GM23338 (cell line): ENCODE results near the gene RAB3GAP1. TPM values are rescaled to one million over a fixed set of nuclear protein-coding genes. Genes with fewer than 3 reads are reported as not detected.

Experiments used
- ATAC-seq: fragments of 200-7000 bp; cut with Tn5 transposase; 3 replicates; pipeline ENCODE4 v1.9.1; 2020
- DNase-seq: peaks from one replicate; pipeline ENCODE4 v3.0.0-alpha.2; 2015; ENCODE audit warnings: low spot score
- H2AFZ ChIP-seq: fragments of 200-600 bp; sonication (generic); 2 replicates; pipeline ENCODE4 v1.8.0; 2016; ENCODE audit warnings: antibody characterized with exemption, mild to moderate bottlenecking, moderate library complexity
- H3F3A ChIP-seq: fragments of 200-600 bp; sonication (generic); replicated peaks from 2 replicates; pipeline ENCODE4 v1.8.0; 2017; ENCODE audit warnings: antibody characterized with exemption, mixed run types, low read depth
- H3K27ac ChIP-seq: fragments of 200-600 bp; sonication (generic); 2 replicates; pipeline ENCODE4 v1.6.1; 2016; ENCODE audit warnings: low read depth
- H3K27me3 ChIP-seq: fragments of 200-600 bp; sonication (generic); 2 replicates; pipeline ENCODE4 v1.8.0; 2016; ENCODE audit warnings: mild to moderate bottlenecking, mixed run types, moderate library complexity; ENCODE audit not compliant: insufficient read depth
- H3K36me3 ChIP-seq: fragments of 200-600 bp; sonication (generic); 2 replicates; pipeline ENCODE4 v1.8.0; 2016; ENCODE audit warnings: mild to moderate bottlenecking; ENCODE audit not compliant: insufficient read depth
- H3K4me1 ChIP-seq: fragments of 200-600 bp; sonication (generic); 2 replicates; pipeline ENCODE4 v1.8.0; 2016; ENCODE audit warnings: mild to moderate bottlenecking, moderate library complexity; ENCODE audit not compliant: insufficient read depth
- H3K4me2 ChIP-seq: fragments of 200-600 bp; sonication (generic); 2 replicates; pipeline ENCODE4 v1.7.1; 2017; ENCODE audit warnings: mixed run types
- H3K4me3 ChIP-seq: fragments of 200-600 bp; sonication (generic); 2 replicates; pipeline ENCODE4 v1.6.1; 2016; ENCODE audit warnings: mixed run types
- H3K79me2 ChIP-seq: fragments of 200-600 bp; sonication (generic); replicated peaks from 2 replicates; pipeline ENCODE4 v1.8.0; 2017; ENCODE audit warnings: mild to moderate bottlenecking; ENCODE audit not compliant: insufficient read depth
- H3K9me2 ChIP-seq: fragments of 200-600 bp; sonication (generic); 2 replicates; pipeline ENCODE4 v1.8.0; 2017; ENCODE audit not compliant: insufficient read depth
- H4K20me1 ChIP-seq: fragments of 200-600 bp; sonication (generic); replicated peaks from 2 replicates; pipeline ENCODE4 v1.8.0; 2017; ENCODE audit warnings: mild to moderate bottlenecking; ENCODE audit not compliant: insufficient read depth
- H3K27ac Mint-ChIP-seq: 2 replicates; pipeline ENCODE4 v1.8.0; 2020; ENCODE audit warnings: inconsistent platforms, mild to moderate bottlenecking, moderate library complexity, mixed read lengths
- H3K27me3 Mint-ChIP-seq: 3 replicates; pipeline ENCODE4 v1.8.0; 2022; ENCODE audit warnings: low read depth, mild to moderate bottlenecking, moderate library complexity, mixed read lengths, inconsistent platforms; ENCODE audit not compliant: insufficient read depth, poor library complexity
- H3K36me3 Mint-ChIP-seq: 3 replicates; pipeline ENCODE4 v1.8.0; 2021; ENCODE audit warnings: low read depth, mild to moderate bottlenecking, inconsistent platforms, moderate library complexity, mixed read lengths
- H3K4me1 Mint-ChIP-seq: 3 replicates; pipeline ENCODE4 v1.8.0; 2020; ENCODE audit warnings: mild to moderate bottlenecking, inconsistent platforms, mixed read lengths
- H3K4me3 Mint-ChIP-seq: 3 replicates; pipeline ENCODE4 v1.8.0; 2021; ENCODE audit warnings: moderate library complexity, mild to moderate bottlenecking, inconsistent platforms, mixed read lengths
- H3K9me3 Mint-ChIP-seq: 3 replicates; pipeline ENCODE4 v1.8.0; 2020; ENCODE audit warnings: moderate library complexity, mild to moderate bottlenecking, inconsistent platforms, mixed read lengths
- CREB1 ChIP-seq: fragments of 250-450 bp; sonication (Bioruptor Pico); IDR thresholded peaks from 2 replicates; pipeline ENCODE4 v1.5.0; 2020; ENCODE audit warnings: low read depth, mild to moderate bottlenecking, moderate library complexity
- EZH2 ChIP-seq: fragments of 200-600 bp; sonication (generic); IDR thresholded peaks from one replicate; pipeline ENCODE4 v1.8.0; 2017; ENCODE audit warnings: antibody characterized with exemption, mild to moderate bottlenecking, low read depth; ENCODE audit not compliant: unreplicated experiment
- EZH2phosphoT487 ChIP-seq: fragments of 200-600 bp; sonication (generic); IDR thresholded peaks from one replicate; pipeline ENCODE4 v1.8.1; 2018; ENCODE audit warnings: antibody characterized with exemption; ENCODE audit not compliant: unreplicated experiment
- JUNB ChIP-seq: IDR thresholded peaks from one replicate; pipeline ENCODE4 v1.6.1; 2016; ENCODE audit warnings: antibody characterized with exemption; ENCODE audit not compliant: unreplicated experiment
- NANOG ChIP-seq: IDR thresholded peaks from 2 replicates; pipeline ENCODE4 v1.6.1; 2016; ENCODE audit warnings: antibody characterized with exemption, borderline replicate concordance
- POLR2AphosphoS5 ChIP-seq: IDR thresholded peaks from 2 replicates; pipeline ENCODE4 v1.6.1; 2016; ENCODE audit warnings: antibody characterized with exemption, low read depth
- STAT1 ChIP-seq: IDR thresholded peaks from one replicate; pipeline ENCODE4 v1.6.1; 2016; ENCODE audit warnings: antibody characterized with exemption; ENCODE audit not compliant: unreplicated experiment
- ZNF114 ChIP-seq: fragments of 250-450 bp; sonication (Bioruptor Pico); IDR thresholded peaks from 2 replicates; pipeline ENCODE4 v1.5.0; 2020; ENCODE audit warnings: mild to moderate bottlenecking, moderate library complexity
- ZNF331 ChIP-seq: fragments of 250-450 bp; sonication (Bioruptor Pico); IDR thresholded peaks from 2 replicates; pipeline ENCODE4 v1.5.0; 2020; ENCODE audit warnings: low read depth, mild to moderate bottlenecking, moderate library complexity
- polyA plus RNA-seq: library from polyadenylated mRNA; unstranded; fragments of >200 nt; fragmentation: Nextera tagmentation; extraction: Ambion mirVana; gene quantifications from 2 replicates; pipeline ENCODE4 v1.2.1, GENCODE V29; 2016
- total RNA-seq: library from RNA; depleted of rRNA; stranded (reverse); fragments of >200 nt; shearing (Covaris generic); gene quantifications from 2 replicates; pipeline ENCODE4 v1.2.3, GENCODE V29; 2014
- TF ChIP-seq, protein P1 (sequence below): IDR thresholded peaks from one replicate; pipeline ENCODE4 v1.6.1; 2018; ENCODE audit warnings: antibody characterized with exemption; ENCODE audit not compliant: unreplicated experiment
- TF ChIP-seq, protein P2 (sequence below), 2 experiments: fragments of 200-600 bp in 1 of 2; sonication (generic) in 1 of 2; conservative IDR thresholded peaks; 2 replicates each; pipeline versions ENCODE4 v1.5.1 to v1.6.1; 2016 to 2017; ENCODE audit warnings: antibody characterized with exemption in 2 of 2, low read depth in 2 of 2, mild to moderate bottlenecking in 2 of 2, moderate library complexity in 1 of 2
- TF ChIP-seq, protein P3 (sequence below): fragments of 250-450 bp; sonication (Bioruptor Pico); IDR thresholded peaks from 2 replicates; pipeline ENCODE4 v1.5.0; 2020; ENCODE audit warnings: mild to moderate bottlenecking, moderate library complexity
- TF ChIP-seq, protein P4 (sequence below): IDR thresholded peaks from 2 replicates; pipeline ENCODE4 v1.6.1; 2016; ENCODE audit warnings: antibody characterized with exemption

Gene RAB3GAP1
- total and polyA plus RNA-seq, 2 experiments from 2014 or later = 22.5 to 40.4 TPM

DNA sequence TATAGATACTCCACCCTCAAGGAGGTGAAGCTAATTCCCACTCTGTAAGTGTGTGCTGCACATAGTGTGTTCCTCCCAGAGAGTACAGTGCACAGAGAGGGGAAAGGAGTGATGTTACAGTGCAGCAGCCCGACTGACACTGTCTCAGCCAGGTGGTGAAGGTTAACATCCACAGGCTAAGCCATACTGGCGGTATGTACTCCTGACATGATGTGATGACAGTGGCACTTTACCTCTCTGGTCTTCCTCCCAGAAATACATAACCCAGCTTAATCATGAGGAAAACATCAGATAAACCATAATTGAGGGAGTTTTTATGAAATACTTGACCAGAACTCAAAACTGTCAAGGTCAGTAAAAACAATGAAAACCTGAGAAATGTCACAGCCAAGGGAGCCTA is 107.1 kb downstream of the RAB3GAP1 start:
- no peaks in the 10 kb centered on the region for H4K20me1 ChIP-seq
- H3K36me3 Mint-ChIP-seq = peaks cover 23% of the 10 kb centered on the region; the same call in 2 of the 3 replicates
- no peak overlapping the region for H2AFZ ChIP-seq
- no peaks in the 10 kb centered on the region for H3K9me2 ChIP-seq
- H3F3A ChIP-seq = no peaks in the 10 kb centered on the region
- no peak for DNase-seq
- no peak for ATAC-seq
- H3K4me1 ChIP-seq = no peaks in the 10 kb centered on the region
- peaks cover 14% of the 10 kb centered on the region for H3K36me3 ChIP-seq
- no peak for TF ChIP-seq NANOG
- no peak for TF ChIP-seq EZH2
- TF ChIP-seq, protein P1, sequence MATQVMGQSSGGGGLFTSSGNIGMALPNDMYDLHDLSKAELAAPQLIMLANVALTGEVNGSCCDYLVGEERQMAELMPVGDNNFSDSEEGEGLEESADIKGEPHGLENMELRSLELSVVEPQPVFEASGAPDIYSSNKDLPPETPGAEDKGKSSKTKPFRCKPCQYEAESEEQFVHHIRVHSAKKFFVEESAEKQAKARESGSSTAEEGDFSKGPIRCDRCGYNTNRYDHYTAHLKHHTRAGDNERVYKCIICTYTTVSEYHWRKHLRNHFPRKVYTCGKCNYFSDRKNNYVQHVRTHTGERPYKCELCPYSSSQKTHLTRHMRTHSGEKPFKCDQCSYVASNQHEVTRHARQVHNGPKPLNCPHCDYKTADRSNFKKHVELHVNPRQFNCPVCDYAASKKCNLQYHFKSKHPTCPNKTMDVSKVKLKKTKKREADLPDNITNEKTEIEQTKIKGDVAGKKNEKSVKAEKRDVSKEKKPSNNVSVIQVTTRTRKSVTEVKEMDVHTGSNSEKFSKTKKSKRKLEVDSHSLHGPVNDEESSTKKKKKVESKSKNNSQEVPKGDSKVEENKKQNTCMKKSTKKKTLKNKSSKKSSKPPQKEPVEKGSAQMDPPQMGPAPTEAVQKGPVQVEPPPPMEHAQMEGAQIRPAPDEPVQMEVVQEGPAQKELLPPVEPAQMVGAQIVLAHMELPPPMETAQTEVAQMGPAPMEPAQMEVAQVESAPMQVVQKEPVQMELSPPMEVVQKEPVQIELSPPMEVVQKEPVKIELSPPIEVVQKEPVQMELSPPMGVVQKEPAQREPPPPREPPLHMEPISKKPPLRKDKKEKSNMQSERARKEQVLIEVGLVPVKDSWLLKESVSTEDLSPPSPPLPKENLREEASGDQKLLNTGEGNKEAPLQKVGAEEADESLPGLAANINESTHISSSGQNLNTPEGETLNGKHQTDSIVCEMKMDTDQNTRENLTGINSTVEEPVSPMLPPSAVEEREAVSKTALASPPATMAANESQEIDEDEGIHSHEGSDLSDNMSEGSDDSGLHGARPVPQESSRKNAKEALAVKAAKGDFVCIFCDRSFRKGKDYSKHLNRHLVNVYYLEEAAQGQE = no peak
- no peak for TF ChIP-seq ZNF114 (CRISPR knock-in tag)
- no peak for TF ChIP-seq POLR2AphosphoS5
- TF ChIP-seq EZH2phosphoT487 = no peak
- no peak for TF ChIP-seq JUNB
- TF ChIP-seq, protein P2, sequence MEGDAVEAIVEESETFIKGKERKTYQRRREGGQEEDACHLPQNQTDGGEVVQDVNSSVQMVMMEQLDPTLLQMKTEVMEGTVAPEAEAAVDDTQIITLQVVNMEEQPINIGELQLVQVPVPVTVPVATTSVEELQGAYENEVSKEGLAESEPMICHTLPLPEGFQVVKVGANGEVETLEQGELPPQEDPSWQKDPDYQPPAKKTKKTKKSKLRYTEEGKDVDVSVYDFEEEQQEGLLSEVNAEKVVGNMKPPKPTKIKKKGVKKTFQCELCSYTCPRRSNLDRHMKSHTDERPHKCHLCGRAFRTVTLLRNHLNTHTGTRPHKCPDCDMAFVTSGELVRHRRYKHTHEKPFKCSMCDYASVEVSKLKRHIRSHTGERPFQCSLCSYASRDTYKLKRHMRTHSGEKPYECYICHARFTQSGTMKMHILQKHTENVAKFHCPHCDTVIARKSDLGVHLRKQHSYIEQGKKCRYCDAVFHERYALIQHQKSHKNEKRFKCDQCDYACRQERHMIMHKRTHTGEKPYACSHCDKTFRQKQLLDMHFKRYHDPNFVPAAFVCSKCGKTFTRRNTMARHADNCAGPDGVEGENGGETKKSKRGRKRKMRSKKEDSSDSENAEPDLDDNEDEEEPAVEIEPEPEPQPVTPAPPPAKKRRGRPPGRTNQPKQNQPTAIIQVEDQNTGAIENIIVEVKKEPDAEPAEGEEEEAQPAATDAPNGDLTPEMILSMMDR (conservative IDR thresholded peaks at IDR 0.05; ENCODE audit: low read depth in 2 of 2) = no peak
- TF ChIP-seq CREB1 (CRISPR knock-in tag) = no peak
- no peak for TF ChIP-seq STAT1
- TF ChIP-seq, protein P3, sequence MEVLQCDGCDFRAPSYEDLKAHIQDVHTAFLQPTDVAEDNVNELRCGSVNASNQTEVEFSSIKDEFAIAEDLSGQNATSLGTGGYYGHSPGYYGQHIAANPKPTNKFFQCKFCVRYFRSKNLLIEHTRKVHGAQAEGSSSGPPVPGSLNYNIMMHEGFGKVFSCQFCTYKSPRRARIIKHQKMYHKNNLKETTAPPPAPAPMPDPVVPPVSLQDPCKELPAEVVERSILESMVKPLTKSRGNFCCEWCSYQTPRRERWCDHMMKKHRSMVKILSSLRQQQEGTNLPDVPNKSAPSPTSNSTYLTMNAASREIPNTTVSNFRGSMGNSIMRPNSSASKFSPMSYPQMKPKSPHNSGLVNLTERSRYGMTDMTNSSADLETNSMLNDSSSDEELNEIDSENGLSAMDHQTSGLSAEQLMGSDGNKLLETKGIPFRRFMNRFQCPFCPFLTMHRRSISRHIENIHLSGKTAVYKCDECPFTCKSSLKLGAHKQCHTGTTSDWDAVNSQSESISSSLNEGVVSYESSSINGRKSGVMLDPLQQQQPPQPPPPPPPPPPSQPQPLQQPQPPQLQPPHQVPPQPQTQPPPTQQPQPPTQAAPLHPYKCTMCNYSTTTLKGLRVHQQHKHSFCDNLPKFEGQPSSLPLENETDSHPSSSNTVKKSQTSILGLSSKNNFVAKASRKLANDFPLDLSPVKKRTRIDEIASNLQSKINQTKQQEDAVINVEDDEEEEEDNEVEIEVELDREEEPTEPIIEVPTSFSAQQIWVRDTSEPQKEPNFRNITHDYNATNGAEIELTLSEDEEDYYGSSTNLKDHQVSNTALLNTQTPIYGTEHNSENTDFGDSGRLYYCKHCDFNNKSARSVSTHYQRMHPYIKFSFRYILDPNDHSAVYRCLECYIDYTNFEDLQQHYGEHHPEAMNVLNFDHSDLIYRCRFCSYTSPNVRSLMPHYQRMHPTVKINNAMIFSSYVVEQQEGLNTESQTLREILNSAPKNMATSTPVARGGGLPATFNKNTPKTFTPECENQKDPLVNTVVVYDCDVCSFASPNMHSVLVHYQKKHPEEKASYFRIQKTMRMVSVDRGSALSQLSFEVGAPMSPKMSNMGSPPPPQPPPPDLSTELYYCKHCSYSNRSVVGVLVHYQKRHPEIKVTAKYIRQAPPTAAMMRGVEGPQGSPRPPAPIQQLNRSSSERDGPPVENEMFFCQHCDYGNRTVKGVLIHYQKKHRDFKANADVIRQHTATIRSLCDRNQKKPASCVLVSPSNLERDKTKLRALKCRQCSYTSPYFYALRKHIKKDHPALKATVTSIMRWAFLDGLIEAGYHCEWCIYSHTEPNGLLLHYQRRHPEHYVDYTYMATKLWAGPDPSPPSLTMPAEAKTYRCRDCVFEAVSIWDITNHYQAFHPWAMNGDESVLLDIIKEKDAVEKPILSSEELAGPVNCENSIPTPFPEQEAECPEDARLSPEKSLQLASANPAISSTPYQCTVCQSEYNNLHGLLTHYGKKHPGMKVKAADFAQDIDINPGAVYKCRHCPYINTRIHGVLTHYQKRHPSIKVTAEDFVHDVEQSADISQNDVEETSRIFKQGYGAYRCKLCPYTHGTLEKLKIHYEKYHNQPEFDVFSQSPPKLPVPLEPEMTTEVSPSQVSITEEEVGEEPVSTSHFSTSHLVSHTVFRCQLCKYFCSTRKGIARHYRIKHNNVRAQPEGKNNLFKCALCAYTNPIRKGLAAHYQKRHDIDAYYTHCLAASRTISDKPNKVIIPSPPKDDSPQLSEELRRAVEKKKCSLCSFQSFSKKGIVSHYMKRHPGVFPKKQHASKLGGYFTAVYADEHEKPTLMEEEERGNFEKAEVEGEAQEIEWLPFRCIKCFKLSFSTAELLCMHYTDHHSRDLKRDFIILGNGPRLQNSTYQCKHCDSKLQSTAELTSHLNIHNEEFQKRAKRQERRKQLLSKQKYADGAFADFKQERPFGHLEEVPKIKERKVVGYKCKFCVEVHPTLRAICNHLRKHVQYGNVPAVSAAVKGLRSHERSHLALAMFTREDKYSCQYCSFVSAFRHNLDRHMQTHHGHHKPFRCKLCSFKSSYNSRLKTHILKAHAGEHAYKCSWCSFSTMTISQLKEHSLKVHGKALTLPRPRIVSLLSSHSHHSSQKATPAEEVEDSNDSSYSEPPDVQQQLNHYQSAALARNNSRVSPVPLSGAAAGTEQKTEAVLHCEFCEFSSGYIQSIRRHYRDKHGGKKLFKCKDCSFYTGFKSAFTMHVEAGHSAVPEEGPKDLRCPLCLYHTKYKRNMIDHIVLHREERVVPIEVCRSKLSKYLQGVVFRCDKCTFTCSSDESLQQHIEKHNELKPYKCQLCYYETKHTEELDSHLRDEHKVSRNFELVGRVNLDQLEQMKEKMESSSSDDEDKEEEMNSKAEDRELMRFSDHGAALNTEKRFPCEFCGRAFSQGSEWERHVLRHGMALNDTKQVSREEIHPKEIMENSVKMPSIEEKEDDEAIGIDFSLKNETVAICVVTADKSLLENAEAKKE (CRISPR knock-in tag) = no peak
- TF ChIP-seq, protein P4, sequence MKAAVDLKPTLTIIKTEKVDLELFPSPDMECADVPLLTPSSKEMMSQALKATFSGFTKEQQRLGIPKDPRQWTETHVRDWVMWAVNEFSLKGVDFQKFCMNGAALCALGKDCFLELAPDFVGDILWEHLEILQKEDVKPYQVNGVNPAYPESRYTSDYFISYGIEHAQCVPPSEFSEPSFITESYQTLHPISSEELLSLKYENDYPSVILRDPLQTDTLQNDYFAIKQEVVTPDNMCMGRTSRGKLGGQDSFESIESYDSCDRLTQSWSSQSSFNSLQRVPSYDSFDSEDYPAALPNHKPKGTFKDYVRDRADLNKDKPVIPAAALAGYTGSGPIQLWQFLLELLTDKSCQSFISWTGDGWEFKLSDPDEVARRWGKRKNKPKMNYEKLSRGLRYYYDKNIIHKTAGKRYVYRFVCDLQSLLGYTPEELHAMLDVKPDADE = no peak
- no peak for TF ChIP-seq ZNF331
- no peaks in the 10 kb centered on the region for H3K27me3 ChIP-seq
- H3K27me3 Mint-ChIP-seq = peaks cover 1% of the 10 kb centered on the region
- H3K27ac Mint-ChIP-seq = no peak overlapping the region
- no peak overlapping the region for H3K27ac ChIP-seq
- no peak overlapping the region for H3K4me3 ChIP-seq
- no peaks in the 10 kb centered on the region for H3K9me3 Mint-ChIP-seq
- no peaks in the 10 kb centered on the region for H3K79me2 ChIP-seq
- H3K4me1 Mint-ChIP-seq = no peaks in the 10 kb centered on the region; the same call in 2 of the 3 replicates
- no peak overlapping the region for H3K4me3 Mint-ChIP-seq
- H3K4me2 ChIP-seq = no peak overlapping the region
